ENCODE data around the gene CXCL16.

CXCL16 gene

GRCh38 chr17:4734857-4735475 is 4.8 kb downstream of the CXCL16 start:
- H3K4me1 ChIP-seq (ENCODE audit: control insufficient read depth, insufficient read depth, low read length) = peaks cover 7% of the 10 kb centered on the region

GRCh38 chr17:4733073-4733531 is 6.6 kb downstream of the CXCL16 start:
- Histone ChIP-seq H3K9me3 (replicated peaks; ENCODE audit: low read length) (no peaks in the 10 kb centered on the region), H3K4me1 (ENCODE audit: control insufficient read depth, insufficient read depth, low read length) (no peaks in the 10 kb centered on the region), H3K9ac (ENCODE audit: low read depth, low read length) (no peak overlapping the region), H3K36me3 (ENCODE audit: insufficient read depth, low read length) (no peaks in the 10 kb centered on the region), H3K4me2 (ENCODE audit: low read length) (no peak overlapping the region), H3K4me3 (ENCODE audit: low read length) (no peak overlapping the region), H3K27me3 (ENCODE audit: control insufficient read depth, insufficient read depth, low read length) (peaks cover 2% of the 10 kb centered on the region)

More at GRCh38 chr17:4734857-4735475, 4.8 kb downstream of the CXCL16 start:
- H3K36me3 ChIP-seq (ENCODE audit: insufficient read depth, low read length) = no peaks in the 10 kb centered on the region
- H3K4me2 ChIP-seq (ENCODE audit: low read length) = no peak overlapping the region
- peaks cover 18% of the 10 kb centered on the region for H3K27me3 ChIP-seq (ENCODE audit: control insufficient read depth, insufficient read depth, low read length)
- H3K9me3 ChIP-seq (replicated peaks; ENCODE audit: low read length) = no peaks in the 10 kb centered on the region
- H3K4me3 ChIP-seq (ENCODE audit: low read length) = no peak overlapping the region
- no peak overlapping the region for H3K9ac ChIP-seq (ENCODE audit: low read depth, low read length)

- H3K4me3 ChIP-seq (ENCODE audit: low read length) = no peak overlapping the region
- no peaks in the 10 kb centered on the region for H3K4me1 ChIP-seq (ENCODE audit: control insufficient read depth, insufficient read depth, low read length)
- no peaks in the 10 kb centered on the region for H3K36me3 ChIP-seq (ENCODE audit: insufficient read depth, low read length)
- no peaks in the 10 kb centered on the region for H3K9me3 ChIP-seq (replicated peaks; ENCODE audit: low read length)
- H3K27me3 ChIP-seq (ENCODE audit: control insufficient read depth, insufficient read depth, low read length) = no peaks in the 10 kb centered on the region
- no peak overlapping the region for H3K4me2 ChIP-seq (ENCODE audit: low read length)
- H3K9ac ChIP-seq (ENCODE audit: low read depth, low read length) = no peak overlapping the region
Observed at GRCh38 chr17:4728124-4728523, 11.6 kb downstream of the CXCL16 start.

GRCh38 chr17:4725646-4726310 is 13.9 kb downstream of the CXCL16 start:
- no peaks in the 10 kb centered on the region for H3K36me3 ChIP-seq (ENCODE audit: insufficient read depth, low read length)
- peaks cover 8% of the 10 kb centered on the region for H3K4me1 ChIP-seq (ENCODE audit: control insufficient read depth, insufficient read depth, low read length)

GRCh38 chr17:4724650-4725049 is 15.1 kb downstream of the CXCL16 start:
- H3K4me3 ChIP-seq (ENCODE audit: low read length) = no peak overlapping the region
- no peaks in the 10 kb centered on the region for H3K36me3 ChIP-seq (ENCODE audit: insufficient read depth, low read length)
- no peak overlapping the region for H3K4me2 ChIP-seq (ENCODE audit: low read length)
- H3K4me1 ChIP-seq (ENCODE audit: control insufficient read depth, insufficient read depth, low read length) = peaks cover 8% of the 10 kb centered on the region
- H3K9ac ChIP-seq (ENCODE audit: low read depth, low read length) = no peak overlapping the region
- no peaks in the 10 kb centered on the region for H3K27me3 ChIP-seq (ENCODE audit: control insufficient read depth, insufficient read depth, low read length)
- no peaks in the 10 kb centered on the region for H3K9me3 ChIP-seq (replicated peaks; ENCODE audit: low read length)

More at GRCh38 chr17:4725646-4726310, 13.9 kb downstream of the CXCL16 start:
- H3K9me3 ChIP-seq (replicated peaks; ENCODE audit: low read length) = no peaks in the 10 kb centered on the region
- no peaks in the 10 kb centered on the region for H3K27me3 ChIP-seq (ENCODE audit: control insufficient read depth, insufficient read depth, low read length)
- no peak overlapping the region for H3K4me2 ChIP-seq (ENCODE audit: low read length)
- H3K4me3 ChIP-seq (ENCODE audit: low read length) = no peak overlapping the region
- H3K9ac ChIP-seq (ENCODE audit: low read depth, low read length) = no peak overlapping the region

GRCh38 chr17:4722678-4723240 is 17.0 kb downstream of the CXCL16 start:
- Histone ChIP-seq H3K9ac (ENCODE audit: low read depth, low read length) (no peak overlapping the region), H3K36me3 (ENCODE audit: insufficient read depth, low read length) (no peaks in the 10 kb centered on the region), H3K9me3 (replicated peaks; ENCODE audit: low read length) (no peaks in the 10 kb centered on the region), H3K4me2 (ENCODE audit: low read length) (no peak overlapping the region), H3K27me3 (ENCODE audit: control insufficient read depth, insufficient read depth, low read length) (no peaks in the 10 kb centered on the region), H3K4me1 (ENCODE audit: control insufficient read depth, insufficient read depth, low read length) (peaks cover 8% of the 10 kb centered on the region), H3K4me3 (ENCODE audit: low read length) (no peak overlapping the region)

- Histone ChIP-seq H3K4me2 (ENCODE audit: low read length) (no peak overlapping the region), H3K4me1 (ENCODE audit: control insufficient read depth, insufficient read depth, low read length) (peaks cover 8% of the 10 kb centered on the region), H3K36me3 (ENCODE audit: insufficient read depth, low read length) (peaks cover 5% of the 10 kb centered on the region), H3K9me3 (replicated peaks; ENCODE audit: low read length) (no peaks in the 10 kb centered on the region), H3K9ac (ENCODE audit: low read depth, low read length) (no peak overlapping the region), H3K27me3 (ENCODE audit: control insufficient read depth, insufficient read depth, low read length) (no peaks in the 10 kb centered on the region), H3K4me3 (ENCODE audit: low read length) (no peak overlapping the region)
Observed at GRCh38 chr17:4721203-4722135, 18.3 kb downstream of the CXCL16 start.

- Histone ChIP-seq H3K36me3 (ENCODE audit: insufficient read depth, low read length) (peaks cover 5% of the 10 kb centered on the region), H3K4me1 (ENCODE audit: control insufficient read depth, insufficient read depth, low read length) (peaks cover 8% of the 10 kb centered on the region), H3K27me3 (ENCODE audit: control insufficient read depth, insufficient read depth, low read length) (no peaks in the 10 kb centered on the region), H3K4me2 (ENCODE audit: low read length) (no peak overlapping the region), H3K9me3 (replicated peaks; ENCODE audit: low read length) (no peaks in the 10 kb centered on the region), H3K9ac (ENCODE audit: low read depth, low read length) (no peak overlapping the region), H3K4me3 (ENCODE audit: low read length) (no peak overlapping the region)
Observed at GRCh38 chr17:4720787-4721186, 18.9 kb downstream of the CXCL16 start.

GRCh38 chr17:4719684-4720221 is 20.0 kb downstream of the CXCL16 start:
- H3K4me1 ChIP-seq (ENCODE audit: control insufficient read depth, insufficient read depth, low read length) = peaks cover 8% of the 10 kb centered on the region
- peaks cover 5% of the 10 kb centered on the region for H3K36me3 ChIP-seq (ENCODE audit: insufficient read depth, low read length)
- no peak overlapping the region for H3K4me3 ChIP-seq (ENCODE audit: low read length)
- H3K9ac ChIP-seq (ENCODE audit: low read depth, low read length) = no peak overlapping the region
- no peaks in the 10 kb centered on the region for H3K9me3 ChIP-seq (replicated peaks; ENCODE audit: low read length)
- no peak overlapping the region for H3K4me2 ChIP-seq (ENCODE audit: low read length)
- H3K27me3 ChIP-seq (ENCODE audit: control insufficient read depth, insufficient read depth, low read length) = no peaks in the 10 kb centered on the region

- no peaks in the 10 kb centered on the region for H3K9me3 ChIP-seq (replicated peaks; ENCODE audit: low read length)
- H3K27me3 ChIP-seq (ENCODE audit: control insufficient read depth, insufficient read depth, low read length) = no peaks in the 10 kb centered on the region
- peaks cover 8% of the 10 kb centered on the region for H3K4me1 ChIP-seq (ENCODE audit: control insufficient read depth, insufficient read depth, low read length)
- no peak overlapping the region for H3K4me3 ChIP-seq (ENCODE audit: low read length)
- H3K9ac ChIP-seq (ENCODE audit: low read depth, low read length) = no peak overlapping the region
- no peak overlapping the region for H3K4me2 ChIP-seq (ENCODE audit: low read length)
- H3K36me3 ChIP-seq (ENCODE audit: insufficient read depth, low read length) = peaks cover 5% of the 10 kb centered on the region
Observed at GRCh38 chr17:4719146-4719545, 20.6 kb downstream of the CXCL16 start.

GRCh38 chr17:4718276-4718675 is 21.5 kb downstream of the CXCL16 start:
- Histone ChIP-seq H3K27me3 (ENCODE audit: control insufficient read depth, insufficient read depth, low read length) (no peaks in the 10 kb centered on the region), H3K9ac (ENCODE audit: low read depth, low read length) (no peak overlapping the region), H3K4me1 (ENCODE audit: control insufficient read depth, insufficient read depth, low read length) (peaks cover 8% of the 10 kb centered on the region), H3K4me2 (ENCODE audit: low read length) (no peak overlapping the region), H3K9me3 (replicated peaks; ENCODE audit: low read length) (no peaks in the 10 kb centered on the region), H3K36me3 (ENCODE audit: insufficient read depth, low read length) (peaks cover 5% of the 10 kb centered on the region), H3K4me3 (ENCODE audit: low read length) (no peak overlapping the region)
